HG03108 (cell line): Measurements from ENCODE around the gene S100A13.
A peak's percentile ranks its signal among the peaks of the same experiment; 100 is the strongest.
"Not testable (repeated sequence)": the region's sequence is repeated elsewhere in the genome, so short reads cannot be mapped to it uniquely, and the experiment has no call there.

Experiments used
- ATAC-seq: cut with Tn5 transposase; IDR thresholded peaks from one replicate; pipeline ENCODE4 v1.9.1; 2021; ENCODE audit warnings: moderate library complexity; ENCODE audit not compliant: unreplicated experiment

The S100A13 gene

GRCh38 chr1:153575081-153575491 is 52.2 kb downstream of the S100A13 start:
- ATAC-seq = not testable (repeated sequence)

GRCh38 chr1:153573351-153573750 is 54.0 kb downstream of the S100A13 start:
- no peak for ATAC-seq

GRCh38 chr1:153572569-153573015 is 54.7 kb downstream of the S100A13 start:
- ATAC-seq = peak; percentile 60

GRCh38 chr1:153571706-153572105 is 55.6 kb downstream of the S100A13 start:
- ATAC-seq = no peak

GRCh38 chr1:153570874-153571273 is 56.4 kb downstream of the S100A13 start:
- ATAC-seq = no peak

- ATAC-seq = no peak
These were observed 57.8 kb downstream of the S100A13 start for GRCh38 chr1:153569465-153569864.
